Fibroblast of mammary gland (primary cell): ENCODE results near the gene PDCD5.
"Not testable (repeated sequence)": the region's sequence is repeated elsewhere in the genome, so short reads cannot be mapped to it uniquely, and the experiment has no call there.

ENCODE experiments used
- DNase-seq: peaks from one replicate; pipeline ENCODE4 v3.0.0-alpha.2; 2010; ENCODE audit warnings: low read depth
- H3K4me3 ChIP-seq: 2 replicates; pipeline ENCODE4 v1.5.1; 2011; ENCODE audit warnings: low read depth, mild to moderate bottlenecking, low read length, moderate library complexity; ENCODE audit not compliant: control insufficient read depth
- CTCF ChIP-seq: conservative IDR thresholded peaks from 2 replicates; pipeline ENCODE4 v1.5.1; 2011; ENCODE audit warnings: low read depth, low read length, inconsistent platforms; ENCODE audit not compliant: control insufficient read depth, insufficient read depth

The PDCD5 gene

DNA sequence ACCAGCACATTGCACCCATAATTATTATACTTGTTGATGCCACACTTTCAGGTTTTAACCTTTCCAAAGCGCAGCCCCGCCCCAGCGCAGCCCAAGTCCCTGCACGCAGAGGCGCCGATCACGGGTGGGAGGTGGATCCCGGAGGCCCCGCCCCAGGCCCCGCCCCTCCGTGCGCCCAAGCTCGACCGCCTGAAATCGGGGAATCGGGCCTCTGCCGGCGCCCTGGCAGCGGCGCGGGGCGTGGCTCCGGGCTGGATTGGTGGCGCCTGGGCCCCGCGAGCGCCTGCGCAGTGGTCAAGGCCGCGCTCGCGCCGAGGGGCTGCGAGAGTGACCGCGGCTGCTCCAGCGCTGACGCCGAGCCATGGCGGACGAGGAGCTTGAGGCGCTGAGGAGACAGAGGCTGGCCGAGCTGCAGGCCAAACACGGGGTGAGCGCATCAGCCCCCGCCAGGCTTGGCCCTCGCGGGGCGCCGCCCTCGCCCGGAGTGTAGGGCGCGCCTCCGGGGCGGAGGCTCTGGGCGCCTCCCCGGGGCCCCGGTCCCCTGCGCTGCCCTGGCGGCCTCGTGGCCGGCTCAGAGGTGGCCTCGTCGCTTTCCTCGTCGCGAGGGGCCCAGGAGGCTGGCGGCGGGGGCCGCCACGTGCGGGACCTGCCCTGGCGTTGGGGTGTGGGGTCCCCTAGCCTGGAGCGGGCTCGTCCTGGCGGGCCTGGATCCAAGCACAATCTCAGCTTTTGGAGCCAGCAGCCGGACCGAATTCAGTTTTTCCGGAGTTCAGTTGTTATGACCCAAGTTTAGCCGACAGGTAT is at the start of gene PDCD5:
Gene PDCD5 (plus strand): TSS at position 290 of the 804 bp plus-strand sequence. CDS start 72 bp downstream, at position 362.
- peak; percentile 88 for DNase-seq
- peak within 1 kb of the TSS; percentile 90 for H3K4me3 ChIP-seq
- no peak for TF ChIP-seq CTCF

DNA sequence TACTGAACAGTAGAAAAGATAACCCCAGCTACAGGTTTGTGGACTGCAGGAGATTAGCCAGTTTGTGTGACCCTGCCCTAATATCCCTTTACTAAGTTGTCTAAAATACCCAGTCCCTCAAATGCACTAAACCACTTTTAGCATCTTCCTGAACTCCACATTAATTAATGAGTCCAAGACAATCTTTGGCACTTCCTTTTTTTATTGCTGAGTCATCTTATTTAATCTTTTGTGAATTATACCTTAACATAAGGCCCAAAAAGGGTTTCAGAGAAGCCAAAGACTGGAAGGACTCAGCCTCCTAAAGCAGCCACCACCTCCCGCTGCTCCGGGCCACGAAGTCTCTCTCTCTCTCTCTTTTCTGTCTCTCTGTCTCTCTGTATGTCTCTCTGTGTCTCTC is 48.8 kb upstream of the PDCD5 start:
- no peak for DNase-seq
- no peak overlapping the region for H3K4me3 ChIP-seq
- no peak for TF ChIP-seq CTCF

GRCh38 chr19:32537580-32537979 is 43.4 kb upstream of the PDCD5 start:
- TF ChIP-seq CTCF, result no peak
- H3K4me3 ChIP-seq, result no peak overlapping the region
- DNase-seq, result no peak

DNA sequence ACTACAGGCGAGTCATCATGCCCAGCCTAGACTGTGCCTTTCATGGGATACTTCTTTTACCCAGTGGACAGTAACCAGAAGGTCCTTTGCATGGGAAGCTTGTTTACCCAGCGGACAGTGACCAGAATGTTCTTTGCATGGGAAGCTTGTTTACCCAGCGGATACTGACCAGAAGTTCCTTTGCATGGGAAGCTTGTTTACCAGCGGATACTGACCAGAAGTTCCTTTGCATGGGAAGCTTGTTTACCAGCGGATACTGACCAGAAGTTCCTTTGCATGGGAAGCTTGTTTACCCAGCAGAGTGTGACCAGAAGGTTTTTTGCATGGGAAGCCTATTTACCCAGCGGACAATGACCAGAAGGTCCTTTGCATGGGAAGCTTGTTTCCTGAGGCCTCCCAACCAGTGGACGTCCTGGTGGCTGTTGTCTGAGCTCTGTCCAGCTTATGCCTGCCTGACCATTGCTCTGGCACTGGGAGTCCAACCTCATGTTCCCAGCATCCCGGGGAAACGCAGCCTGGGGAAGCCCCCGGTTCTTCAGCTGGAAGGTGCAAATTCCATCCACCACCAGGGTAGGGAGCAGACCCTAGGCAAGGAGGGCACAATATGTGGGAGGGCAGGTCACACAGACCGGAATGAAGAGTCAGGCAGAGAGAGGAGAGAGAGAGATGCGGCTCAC is 41.6 kb upstream of the PDCD5 start:
- no peak for TF ChIP-seq CTCF
- H3K4me3 ChIP-seq, result no peak overlapping the region
- DNase-seq, result no peak

DNA sequence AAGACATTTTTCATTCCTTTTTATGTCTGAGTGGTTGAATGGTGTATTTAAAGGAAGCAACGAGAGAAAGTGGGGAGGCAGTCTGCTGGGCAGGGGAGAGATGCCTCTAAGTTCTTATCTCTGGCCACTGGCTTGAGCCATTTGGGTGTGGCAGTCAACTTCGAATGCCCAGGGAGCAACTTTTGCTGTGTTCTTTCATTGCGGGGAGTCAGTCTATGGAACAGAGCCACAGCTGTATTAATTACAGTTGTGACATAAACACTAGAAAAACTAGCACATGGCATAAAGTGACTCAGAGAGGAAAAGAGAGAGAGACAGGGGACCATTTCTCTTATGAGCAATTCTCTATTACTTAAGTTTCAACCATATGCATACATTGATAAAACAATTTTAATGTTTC is 40.4 kb upstream of the PDCD5 start:
- no peak for TF ChIP-seq CTCF
- H3K4me3 ChIP-seq, result no peak overlapping the region
- no peak for DNase-seq

DNA sequence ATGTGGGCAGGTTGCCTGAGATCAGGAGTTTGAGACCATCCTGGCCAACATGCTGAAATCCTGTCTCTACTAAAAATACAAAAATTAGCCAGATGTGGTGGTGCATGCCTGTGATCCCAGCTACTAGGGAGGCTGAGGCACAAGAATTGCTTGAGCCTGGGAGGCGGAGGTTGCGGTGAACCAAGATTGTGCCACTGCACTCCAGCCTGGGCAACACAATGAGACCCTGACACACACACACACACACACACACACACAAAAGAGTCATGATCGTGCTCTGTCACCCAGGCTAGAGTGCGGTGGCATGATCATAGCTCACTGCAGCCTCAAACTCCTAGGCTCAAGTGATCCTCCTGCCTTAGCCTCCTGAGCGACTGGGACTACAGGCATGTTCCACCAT is 39.6 kb upstream of the PDCD5 start:
- H3K4me3 ChIP-seq, DNase-seq: not testable (repeated sequence)

DNA sequence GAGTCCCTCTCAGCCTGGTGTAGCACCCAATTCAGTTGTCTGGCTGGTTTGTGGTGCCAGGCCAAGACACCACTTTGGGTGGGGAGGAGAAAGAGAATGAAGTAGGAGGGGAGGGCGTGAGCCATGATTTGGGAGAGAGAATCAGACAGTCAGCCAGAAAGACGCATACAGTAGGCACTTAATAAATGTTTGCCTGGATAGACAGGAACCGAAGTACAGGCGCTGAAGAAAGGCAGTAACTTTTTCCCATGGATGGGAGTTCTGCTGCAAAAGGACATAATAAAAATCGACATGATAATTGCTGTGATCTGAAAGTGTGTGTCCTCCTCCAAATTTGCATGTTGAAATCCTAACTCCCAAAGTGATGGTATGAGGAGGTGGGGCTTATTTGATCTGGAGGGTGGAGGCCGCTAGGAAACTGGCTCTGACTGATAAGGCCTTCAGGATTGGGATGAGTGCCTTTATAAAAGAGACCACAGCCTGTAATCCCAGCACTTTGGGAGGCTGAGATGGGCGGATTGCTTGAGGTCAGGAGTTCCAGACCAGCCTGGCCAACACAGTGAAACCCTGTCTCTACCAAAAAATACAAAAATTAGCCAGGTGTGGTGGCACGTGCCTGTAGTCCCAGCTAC is 38.4 kb upstream of the PDCD5 start:
- no peak for TF ChIP-seq CTCF
- no peak for DNase-seq
- H3K4me3 ChIP-seq, result no peak overlapping the region
